ENCODE results near the gene TOR1A. TPM values are rescaled to one million over a fixed set of nuclear protein-coding genes. Genes with fewer than 3 reads are reported as not detected.

TOR1A gene
- total and polyA plus RNA-seq, 8 donors, result 8.9 to 17.5 (median 12.2) TPM

GRCh38 chr9:129841071-129841470 is 17.1 kb upstream of the TOR1A start:
- DNase-seq (no peak), ATAC-seq (peak in 2 of 4 donors; percentile 64 to 77), FAIRE-seq (no peak)
- intact Hi-C loops (cut with DNase I), result no loop called here
- Histone ChIP-seq H3K4me3 (no peak overlapping the region), H3K27ac (no peak overlapping the region), H3K9me3 (no peaks in the 10 kb centered on the region), H3K4me1 (peaks cover 0 to 7% (median 0%) of the 10 kb centered on the region in 3 donors), H3K27me3 (no peaks in the 10 kb centered on the region), H3K36me3 (no peaks in the 10 kb centered on the region)
- 23 to 39% methylated on average over 4 of the region's 4 CpGs for WGBS, 2 donors
- TF ChIP-seq, protein P1, sequence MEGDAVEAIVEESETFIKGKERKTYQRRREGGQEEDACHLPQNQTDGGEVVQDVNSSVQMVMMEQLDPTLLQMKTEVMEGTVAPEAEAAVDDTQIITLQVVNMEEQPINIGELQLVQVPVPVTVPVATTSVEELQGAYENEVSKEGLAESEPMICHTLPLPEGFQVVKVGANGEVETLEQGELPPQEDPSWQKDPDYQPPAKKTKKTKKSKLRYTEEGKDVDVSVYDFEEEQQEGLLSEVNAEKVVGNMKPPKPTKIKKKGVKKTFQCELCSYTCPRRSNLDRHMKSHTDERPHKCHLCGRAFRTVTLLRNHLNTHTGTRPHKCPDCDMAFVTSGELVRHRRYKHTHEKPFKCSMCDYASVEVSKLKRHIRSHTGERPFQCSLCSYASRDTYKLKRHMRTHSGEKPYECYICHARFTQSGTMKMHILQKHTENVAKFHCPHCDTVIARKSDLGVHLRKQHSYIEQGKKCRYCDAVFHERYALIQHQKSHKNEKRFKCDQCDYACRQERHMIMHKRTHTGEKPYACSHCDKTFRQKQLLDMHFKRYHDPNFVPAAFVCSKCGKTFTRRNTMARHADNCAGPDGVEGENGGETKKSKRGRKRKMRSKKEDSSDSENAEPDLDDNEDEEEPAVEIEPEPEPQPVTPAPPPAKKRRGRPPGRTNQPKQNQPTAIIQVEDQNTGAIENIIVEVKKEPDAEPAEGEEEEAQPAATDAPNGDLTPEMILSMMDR (IDR thresholded peaks at IDR 0.05), result no peak

GRCh38 chr9:129840034-129840433 is 16.1 kb upstream of the TOR1A start:
- TF ChIP-seq, protein P1 (IDR thresholded peaks at IDR 0.05), result no peak
- no peak for ATAC-seq
- intact Hi-C loops (cut with DNase I), result no loop called here
- FAIRE-seq, result no peak
- Histone ChIP-seq H3K4me1 (peaks cover 0 to 9% (median 0%) of the 10 kb centered on the region in 3 donors), H3K27me3 (no peaks in the 10 kb centered on the region), H3K9me3 (no peaks in the 10 kb centered on the region), H3K36me3 (no peaks in the 10 kb centered on the region), H3K27ac (no peak overlapping the region), H3K4me3 (no peak overlapping the region)
- DNase-seq, result no peak
- 87% methylated on average over 8 of the region's 8 CpGs for WGBS, 2 donors

DNA sequence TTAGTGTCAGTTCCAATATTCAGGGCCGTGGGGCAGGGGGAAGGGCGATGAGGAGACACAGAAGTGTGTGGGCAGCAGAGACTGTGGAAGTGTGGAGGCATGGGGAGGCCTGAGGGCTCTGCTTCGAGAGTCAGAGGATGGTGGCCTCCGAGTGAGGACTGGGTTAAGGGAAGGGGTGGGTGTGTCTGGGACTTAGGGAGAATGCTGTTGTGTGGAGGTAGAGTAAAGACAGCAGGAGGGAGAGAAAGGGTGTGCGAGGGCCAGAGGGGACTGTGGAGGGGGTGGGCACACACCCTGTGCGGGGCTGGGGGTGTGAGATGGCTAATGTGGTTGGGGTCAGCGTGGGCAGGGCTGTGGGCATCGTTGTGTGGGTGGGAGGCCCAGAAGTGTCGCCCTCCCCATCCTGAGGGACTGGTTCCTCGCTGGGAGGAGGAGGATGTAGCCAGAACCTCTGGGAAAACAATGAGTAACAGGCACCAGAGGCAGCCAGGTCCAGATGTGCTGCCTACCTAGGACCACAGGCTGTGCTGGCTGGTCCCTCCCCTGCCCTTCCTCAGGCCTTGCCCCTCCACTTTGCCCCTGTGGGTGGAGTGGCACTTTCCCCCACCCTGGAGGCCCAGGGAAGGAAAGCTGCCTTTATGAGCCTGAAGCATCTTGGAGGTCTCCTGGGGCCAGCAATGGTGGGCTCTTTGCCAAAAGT is 15.5 kb upstream of the TOR1A start:
- intact Hi-C loops (cut with DNase I), result no loop called here
- Histone ChIP-seq H3K4me3 (no peak overlapping the region), H3K36me3 (no peaks in the 10 kb centered on the region), H3K27me3 (no peaks in the 10 kb centered on the region), H3K27ac (no peak overlapping the region), H3K9me3 (no peaks in the 10 kb centered on the region), H3K4me1 (peaks cover 0 to 9% (median 0%) of the 10 kb centered on the region in 3 donors)
- DNase-seq (no peak), FAIRE-seq (no peak), ATAC-seq (no peak)
- TF ChIP-seq, protein P1 (IDR thresholded peaks at IDR 0.05), result no peak
- WGBS, 2 donors, result 75 to 78% methylated on average over 7 to 10 of the region's 10 CpGs

DNA sequence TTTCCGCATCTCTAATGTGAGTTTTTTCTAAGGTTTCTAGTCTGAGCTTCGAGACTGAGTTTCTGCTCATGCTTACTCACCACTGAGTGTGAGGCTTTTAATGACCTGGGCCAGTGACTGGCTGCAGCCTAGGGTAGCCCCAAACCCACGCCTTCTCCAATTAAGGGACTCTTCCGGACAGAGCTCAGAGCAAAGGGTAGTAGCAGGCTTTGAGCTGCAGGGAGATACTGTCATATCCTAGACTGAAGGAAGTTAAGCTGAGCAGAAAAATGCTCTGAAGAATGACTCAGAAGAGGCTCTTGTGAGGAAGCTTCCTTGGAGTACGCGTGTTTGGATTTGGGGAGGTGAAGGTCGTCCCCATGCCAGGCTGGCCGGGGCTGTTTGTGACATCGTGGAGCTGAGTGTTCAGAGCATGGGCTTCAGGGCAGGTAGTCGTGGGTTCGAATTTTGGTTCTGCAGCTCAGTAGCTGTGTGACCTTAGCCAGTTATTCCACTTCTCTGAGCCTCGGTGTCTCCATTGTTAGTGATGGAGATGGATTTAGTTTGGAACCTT is 14.8 kb upstream of the TOR1A start:
- Histone ChIP-seq H3K27me3 (no peaks in the 10 kb centered on the region), H3K27ac (no peak overlapping the region), H3K4me1 (peaks cover 0 to 14% (median 4%) of the 10 kb centered on the region in 3 donors), H3K36me3 (no peaks in the 10 kb centered on the region), H3K4me3 (no peak overlapping the region), H3K9me3 (no peaks in the 10 kb centered on the region)
- DNase-seq (no peak), FAIRE-seq (no peak), ATAC-seq (no peak)
- intact Hi-C loops (cut with DNase I), result no loop called here
- TF ChIP-seq, protein P1 (IDR thresholded peaks at IDR 0.05), result no peak
- WGBS, 2 donors, result 74 to 86% methylated on average over 12 of the region's 12 CpGs

Measured in pancreas (tissue), 10 donors.